Erythroblast (primary cell): ENCODE results near the gene SUN1.

ENCODE experiments used
- GATA1 ChIP-seq: IDR thresholded peaks from 2 replicates; pipeline ENCODE4 v1.6.1; 2011; ENCODE audit warnings: low read depth, mild to moderate bottlenecking, control low read depth, low read length, moderate library complexity
- POLR2A ChIP-seq: IDR thresholded peaks from 2 replicates; pipeline ENCODE4 v1.6.1; 2011; ENCODE audit warnings: mild to moderate bottlenecking, low read length

DNA sequence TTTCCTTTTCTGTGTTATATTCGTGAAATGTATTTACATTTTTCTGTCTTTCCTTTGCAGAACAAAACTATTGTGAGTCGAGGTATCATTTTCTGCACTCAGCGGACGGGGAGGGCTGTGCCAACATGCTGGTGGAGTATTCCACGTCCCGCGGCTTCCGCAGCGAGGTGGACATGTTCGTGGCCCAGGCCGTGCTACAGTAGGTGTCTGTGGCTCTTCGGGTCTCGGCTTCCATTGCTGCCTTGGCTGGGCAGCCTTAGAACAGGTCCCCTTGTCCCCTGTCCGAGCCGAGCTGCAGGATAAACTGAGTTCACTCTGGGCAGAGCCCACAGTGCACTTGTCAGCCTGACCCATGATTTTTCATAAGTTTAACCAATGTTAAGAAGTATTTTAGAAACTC, 58.6 kb downstream of the SUN1 start:
- no peak for TF ChIP-seq POLR2A
- TF ChIP-seq GATA1: no peak
